ENCODE results near the gene SMURF1.
A peak's percentile ranks its signal among the peaks of the same experiment; 100 is the strongest.

Gene SMURF1

DNA sequence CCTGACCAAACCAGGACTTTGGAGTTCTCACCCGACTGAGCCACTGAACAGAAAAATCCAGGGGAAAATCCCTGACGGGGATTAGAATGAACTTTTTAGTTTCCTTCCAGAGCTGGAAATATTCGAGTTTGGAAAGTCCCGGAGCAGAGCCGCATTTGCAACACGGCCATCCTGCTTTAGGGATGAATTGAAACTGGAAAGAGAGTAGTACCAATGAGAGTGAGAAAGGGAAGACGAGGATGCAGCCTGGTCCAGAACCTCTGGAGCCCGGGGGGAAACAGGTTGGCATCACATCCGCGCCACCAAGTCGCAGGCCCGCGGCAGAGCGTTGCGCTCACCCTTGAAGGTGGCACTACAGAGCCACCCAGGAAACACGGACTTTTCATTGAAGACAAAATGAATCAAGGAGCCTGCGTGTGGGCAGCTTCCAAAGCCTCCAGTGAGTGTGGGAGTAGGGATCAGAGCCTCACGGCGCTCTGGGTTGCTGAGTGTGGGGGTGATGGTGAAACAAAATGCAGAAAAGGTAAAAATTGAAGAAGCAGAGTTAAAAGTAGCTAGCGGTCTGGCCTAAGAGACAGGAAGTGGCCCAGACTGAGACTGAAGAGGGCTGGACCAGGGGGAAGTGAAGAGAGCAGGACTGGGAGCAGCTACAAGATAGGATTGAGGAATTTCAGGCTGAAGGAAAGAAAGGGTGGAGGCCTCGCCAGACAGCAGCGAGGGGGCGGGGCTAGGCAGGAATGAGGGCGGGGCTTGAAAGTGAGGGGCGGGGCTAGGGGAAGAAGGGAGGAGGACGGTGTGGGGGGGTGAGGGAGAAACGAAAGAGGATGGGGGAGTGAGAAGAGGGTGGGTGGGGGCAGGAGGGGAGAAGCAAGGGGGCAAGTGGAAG lies 1.8 kb downstream of the SMURF1 start:
- DNase-seq (ENCODE audit: low read depth): peak; percentile 27

DNA sequence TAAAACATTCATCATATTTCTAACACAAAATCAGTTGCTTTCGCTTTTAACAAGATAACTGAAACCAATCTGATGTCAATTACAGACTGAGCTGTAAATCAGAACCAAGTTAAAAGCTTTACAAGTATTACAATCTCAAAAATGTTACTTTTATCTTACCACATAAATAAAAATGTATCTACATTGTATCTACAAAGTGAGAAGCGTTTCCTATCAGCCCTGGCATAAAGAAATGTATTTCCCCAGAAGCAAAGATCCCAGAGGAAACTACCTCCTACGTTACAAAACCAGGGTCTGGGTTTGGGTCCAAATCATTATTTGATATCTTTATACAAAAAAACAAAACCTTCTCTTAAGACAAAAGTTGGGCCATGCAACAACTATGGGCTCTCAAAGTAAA lies 2.6 kb downstream of the SMURF1 start:
- DNase-seq (ENCODE audit: low read depth): no peak

DNA sequence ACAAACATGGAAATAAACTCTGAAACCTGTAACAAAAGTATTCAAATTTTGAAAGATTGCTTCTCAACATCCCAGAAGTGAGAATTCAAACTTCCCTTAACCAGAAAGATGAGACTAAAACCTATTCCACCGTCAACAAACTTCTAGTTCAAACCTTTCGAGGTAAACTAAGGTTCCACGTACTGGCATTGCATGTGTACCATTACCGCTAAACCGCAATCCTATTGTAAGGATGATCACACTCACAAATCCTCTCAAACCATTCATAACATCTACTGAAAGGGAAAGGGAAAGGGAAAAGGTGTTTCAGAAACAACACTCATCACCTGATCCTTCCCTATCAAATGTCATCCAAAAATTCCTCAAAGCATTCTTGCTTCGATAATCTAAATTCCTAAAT lies 3.1 kb downstream of the SMURF1 start:
- no peak for DNase-seq (ENCODE audit: low read depth)

DNA sequence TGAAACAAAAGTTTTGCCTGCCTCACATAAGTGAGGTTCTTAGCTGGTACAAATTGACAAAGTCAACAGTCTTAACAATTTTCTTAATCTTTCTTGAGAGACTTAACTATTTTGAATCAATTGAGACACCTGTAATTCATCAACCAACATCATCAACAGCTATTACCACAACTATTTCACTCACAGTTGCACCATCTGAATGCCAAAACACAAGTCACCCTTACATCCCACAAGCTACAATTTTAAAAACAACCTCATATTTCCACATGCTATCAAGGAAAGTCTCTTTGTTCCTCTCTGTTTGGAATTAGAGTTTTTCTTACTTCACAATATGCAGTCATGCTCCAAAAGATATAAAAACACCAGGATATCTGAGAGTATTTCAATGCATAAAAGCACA lies 4.9 kb downstream of the SMURF1 start:
- DNase-seq (ENCODE audit: low read depth): no peak

DNA sequence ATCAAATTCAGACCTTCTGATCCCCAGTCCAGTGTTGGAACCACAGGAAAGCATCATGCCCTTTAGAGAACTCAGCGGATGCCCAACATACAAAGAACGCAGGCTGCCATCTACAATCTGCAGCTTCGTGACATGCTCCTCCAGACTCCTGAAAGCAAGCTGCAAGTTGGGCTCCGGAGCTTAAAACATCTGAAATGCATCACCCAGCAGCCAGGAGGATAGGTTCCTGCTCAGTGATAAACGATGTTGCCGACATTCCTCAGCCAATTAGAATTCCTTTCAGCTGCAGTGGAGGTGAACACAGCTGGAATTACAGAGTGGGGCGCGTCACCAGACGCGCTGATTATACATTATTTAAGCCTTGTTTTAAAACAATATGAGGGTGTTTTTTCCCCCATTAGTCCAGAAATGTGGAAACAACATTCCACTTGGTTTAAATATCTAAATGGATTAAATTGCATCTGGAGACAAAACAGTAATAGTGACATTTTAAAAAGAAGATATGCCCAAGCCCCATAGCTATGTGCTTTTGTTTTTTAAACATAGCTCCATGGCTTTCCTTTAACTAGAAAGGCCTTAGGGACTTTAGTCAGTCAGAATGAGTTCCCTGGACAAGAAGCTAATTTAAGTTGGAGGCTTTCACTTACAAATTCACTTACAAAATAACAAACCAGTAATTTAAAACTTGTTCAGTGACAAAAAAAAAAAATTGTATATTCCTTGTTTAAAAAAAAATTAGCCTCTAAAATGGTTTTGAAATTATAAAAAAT lies 6.3 kb downstream of the SMURF1 start:
- no peak for DNase-seq (ENCODE audit: low read depth)

DNA sequence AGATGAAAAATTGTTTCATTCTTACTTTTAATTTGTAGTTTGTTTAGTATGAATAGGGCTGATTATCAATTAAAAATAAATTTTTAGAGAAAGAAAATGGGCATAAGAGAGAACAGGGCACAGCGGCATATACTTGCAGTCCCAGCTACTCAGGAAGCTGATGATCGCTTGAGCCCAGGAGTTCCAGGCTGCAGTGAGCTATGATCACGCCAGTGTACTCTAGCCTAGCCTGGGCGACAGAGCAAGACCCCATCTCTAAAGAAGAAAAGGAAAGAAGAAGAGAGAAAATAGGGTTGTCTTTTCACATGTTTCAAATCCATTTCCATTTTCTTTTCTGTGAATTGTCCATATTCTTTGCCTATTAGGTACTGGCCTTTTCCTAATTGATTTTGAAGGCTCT lies 8.0 kb downstream of the SMURF1 start:
- no peak for DNase-seq (ENCODE audit: low read depth)

DNA sequence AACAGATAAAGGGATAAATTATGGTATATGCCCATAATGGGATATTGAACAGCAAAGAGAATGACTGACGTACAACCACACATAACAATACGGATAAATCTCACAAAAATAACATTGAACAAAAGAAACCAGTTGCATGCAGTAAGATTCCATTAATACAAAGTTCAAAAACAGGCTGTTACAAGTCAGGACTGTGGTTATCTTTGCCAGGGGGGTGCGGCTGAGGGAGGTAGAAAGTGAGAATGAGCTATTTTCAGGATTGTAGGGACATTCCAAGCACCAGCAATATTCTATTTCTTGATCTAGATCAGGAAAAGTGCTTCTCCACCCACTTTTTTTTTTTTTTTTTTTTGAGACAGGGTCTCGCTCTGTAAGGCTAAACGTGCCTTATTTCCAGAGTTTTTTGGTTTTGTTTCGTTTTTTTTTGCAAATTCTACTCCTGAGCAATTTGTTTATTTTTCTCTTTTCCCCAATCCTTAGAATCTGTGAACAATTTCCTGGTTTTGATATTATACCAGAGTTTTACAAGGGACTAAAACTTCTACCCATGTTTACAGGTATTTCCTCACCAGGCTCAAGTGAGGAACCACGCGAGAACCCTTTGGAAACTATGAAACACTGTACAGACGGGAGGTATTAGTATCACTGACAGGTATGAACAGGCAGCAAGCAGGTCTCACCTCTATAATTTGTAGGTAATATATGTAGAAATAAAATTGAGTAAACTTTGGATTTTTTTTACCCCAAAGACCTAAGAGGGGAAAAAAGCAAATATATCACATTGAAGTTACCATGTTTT lies 9.9 kb downstream of the SMURF1 start:
- DNase-seq (ENCODE audit: low read depth): no peak

DNA sequence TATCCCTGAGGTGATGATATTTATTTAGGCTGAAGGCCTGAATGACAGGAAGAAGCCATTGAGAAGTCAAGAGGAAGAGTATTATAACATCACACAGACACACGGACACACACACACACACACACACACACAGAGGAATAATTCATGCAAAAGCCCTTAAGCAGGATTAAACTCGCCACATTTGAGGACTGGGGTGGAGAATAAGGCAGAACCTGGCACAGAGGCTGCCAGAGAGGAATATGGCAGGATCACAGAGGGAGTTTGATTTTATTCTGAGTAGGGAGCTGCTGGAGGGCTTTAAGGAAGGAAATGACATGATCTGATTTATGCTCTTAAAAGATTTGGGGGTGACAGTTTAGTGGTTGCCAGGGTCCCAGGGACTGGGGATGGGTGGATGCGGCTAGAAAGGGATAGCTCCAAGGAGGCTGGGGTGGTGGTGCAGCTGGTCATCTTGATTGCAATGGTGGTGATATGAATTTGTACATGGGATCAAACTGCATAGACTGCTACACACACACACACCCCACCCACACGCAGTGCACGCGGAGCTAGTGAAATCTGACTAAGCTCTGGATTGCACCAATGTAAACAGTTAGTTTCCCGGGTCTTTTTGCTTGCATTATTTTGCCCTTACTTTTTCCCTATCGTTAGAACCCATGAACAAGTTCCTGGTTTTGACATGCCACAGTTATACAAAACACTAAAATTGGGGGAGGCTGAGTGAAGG lies 11.2 kb downstream of the SMURF1 start:
- no peak for DNase-seq (ENCODE audit: low read depth)

DNA sequence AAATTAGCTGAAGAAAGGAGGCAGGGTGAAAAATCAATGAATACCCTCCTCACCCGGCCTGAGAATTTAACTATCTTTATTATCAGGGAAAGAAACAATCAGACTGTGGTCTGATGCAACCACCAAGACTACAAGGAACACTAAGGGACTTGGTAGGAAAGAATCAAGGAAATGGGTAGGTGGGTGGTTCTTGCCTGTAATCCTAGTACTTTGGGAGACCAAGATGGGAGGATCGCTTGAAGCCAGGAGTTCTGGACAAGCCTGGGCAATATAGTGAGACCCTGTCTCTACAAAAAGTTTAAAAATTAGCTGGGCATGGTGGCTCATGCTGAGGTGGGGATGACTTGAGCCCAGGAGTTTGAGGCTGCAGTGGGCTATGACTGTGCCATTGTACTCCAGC lies 12.6 kb downstream of the SMURF1 start:
- DNase-seq (ENCODE audit: low read depth): no peak

DNA sequence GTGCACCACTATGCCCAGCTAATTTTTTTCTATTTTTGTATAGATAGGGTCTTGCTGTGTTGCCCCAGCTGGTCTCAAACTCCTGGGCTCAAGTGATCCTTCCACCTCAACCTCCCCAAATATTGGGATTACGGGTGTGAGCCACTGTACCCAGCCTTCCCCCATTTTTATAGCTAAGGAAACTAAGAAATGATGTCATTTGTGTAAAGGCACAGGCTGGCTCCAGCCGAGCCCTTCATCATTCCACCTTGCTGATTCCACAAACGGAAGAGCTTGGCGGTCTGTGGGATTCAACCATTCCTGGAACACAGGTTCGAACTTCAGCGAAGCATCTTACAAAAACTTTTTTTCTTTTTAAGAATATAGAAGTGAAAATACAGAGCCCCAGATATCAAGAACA lies 14.4 kb downstream of the SMURF1 start:
- no peak for DNase-seq (ENCODE audit: low read depth)

DNA sequence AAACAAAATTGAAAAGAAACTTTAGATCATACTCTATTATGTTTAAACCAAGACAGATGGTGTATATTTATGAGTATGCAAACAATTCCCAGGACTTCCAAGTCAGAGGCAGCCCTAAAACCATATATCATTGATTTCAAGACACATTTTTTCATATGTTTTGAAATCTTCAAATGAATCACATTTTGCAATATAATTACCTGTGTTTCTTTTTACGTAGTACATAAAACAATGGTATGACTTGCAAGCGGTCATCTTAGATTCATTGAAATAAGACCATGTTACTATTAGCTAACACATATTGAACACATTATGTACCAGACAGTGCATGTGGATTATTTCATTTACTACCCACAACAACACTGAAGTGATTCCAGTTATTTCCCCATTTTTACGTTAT lies 14.9 kb downstream of the SMURF1 start:
- DNase-seq (ENCODE audit: low read depth): no peak

DNA sequence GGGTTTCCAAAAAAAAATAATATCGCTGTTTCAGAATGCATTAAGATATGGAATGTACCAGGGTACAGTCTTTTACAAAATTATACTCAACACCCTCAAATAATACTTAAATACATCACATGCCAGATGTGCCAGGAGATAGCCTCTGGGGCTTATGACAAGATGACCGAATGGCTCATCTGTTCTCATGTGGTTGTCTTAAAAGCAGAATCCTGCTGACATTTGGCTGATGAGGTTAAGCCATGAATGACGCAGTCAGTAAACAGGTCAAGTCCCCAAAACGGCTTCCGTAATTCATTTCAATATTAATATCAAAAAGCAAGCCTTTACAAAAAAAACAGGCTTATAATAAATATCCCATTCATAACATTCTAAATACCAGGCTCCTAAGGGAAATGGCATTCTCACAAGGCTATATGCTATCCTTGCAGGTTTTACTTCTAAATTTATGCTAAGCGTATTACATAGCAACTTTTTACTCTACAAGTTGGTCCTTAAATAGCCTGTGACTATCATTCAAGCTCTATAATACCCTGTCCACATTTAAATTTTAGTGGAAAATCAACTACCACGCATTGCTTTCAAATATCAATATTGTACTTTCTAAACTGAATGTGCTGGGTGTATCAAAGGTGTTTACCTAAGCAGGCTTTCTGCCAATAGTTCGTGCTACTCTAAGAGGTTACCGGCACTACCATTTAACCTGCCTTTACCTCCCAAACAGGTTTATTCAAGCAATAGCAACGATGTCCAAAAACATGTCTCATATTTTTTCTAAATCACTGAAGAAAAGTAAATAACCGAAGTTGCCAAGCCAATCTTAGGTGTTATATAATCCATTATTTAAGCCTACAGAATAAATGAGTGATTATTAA lies 15.6 kb downstream of the SMURF1 start:
- DNase-seq (ENCODE audit: low read depth): no peak

DNA sequence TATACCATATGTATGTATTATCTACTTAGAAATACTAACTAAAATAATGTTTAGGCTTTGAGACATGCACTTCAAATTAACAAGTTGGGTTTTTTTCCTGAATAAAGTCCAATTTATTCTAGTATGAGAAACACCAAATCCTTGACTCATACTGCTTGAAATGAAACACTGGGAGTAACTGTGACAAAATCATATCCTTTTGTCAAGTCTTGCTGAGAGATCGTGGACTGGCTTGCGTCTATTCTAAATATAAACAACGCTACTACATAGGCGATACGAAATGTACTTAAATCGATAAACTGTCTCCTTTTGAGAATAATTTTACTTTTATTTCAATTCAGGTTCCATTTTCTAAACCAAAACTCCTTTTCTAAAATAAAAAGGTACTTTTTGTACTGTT lies 16.3 kb downstream of the SMURF1 start:
- DNase-seq (ENCODE audit: low read depth): no peak

DNA sequence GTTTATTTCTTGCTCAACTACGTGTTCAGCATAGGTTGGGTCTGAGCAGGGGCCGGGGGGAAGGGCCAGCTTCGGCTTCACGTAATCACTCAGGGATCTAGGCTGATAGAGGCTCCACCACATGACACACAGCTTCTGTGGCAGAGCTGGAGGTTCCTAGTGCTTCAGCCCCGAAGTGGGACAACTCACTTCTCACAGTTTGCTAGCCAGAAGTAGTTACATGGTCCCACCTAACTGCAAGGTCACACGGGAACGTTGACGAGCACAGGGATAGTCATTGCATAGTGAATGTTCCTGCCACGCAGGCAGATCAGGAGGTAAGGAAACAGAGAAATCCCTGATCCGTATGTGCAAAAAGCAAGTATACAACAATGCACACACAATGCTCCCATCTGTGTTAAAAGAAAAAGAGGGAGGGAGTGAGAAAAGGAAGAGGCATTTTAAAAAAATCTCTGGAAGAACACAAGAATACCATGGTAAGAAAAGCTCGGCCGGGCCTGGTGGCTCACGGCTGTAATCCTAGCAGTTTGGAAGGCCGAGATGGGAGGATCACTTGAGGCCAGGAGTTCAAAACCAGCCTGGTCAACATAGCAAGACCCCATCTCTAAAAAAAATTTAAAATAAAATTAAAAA lies 16.9 kb downstream of the SMURF1 start:
- no peak for DNase-seq (ENCODE audit: low read depth)

DNA sequence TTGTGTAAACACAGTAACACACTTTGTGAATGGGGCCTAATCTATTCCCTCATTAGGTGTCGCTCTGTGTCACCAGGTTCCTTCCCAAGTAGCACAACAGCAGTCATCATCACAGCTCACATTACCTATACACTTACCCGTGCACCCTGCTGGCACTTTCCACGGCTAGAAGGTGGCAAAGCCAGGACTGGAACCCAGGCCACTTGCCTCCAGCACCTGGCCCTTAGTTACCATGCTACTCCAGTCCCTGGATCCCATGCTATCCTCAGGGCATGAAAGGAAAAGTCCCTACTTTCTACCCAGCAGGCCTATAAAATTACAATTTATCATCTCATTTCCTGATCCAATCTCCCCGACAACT lies 18.4 kb downstream of the SMURF1 start:
- DNase-seq (ENCODE audit: low read depth): no peak

DNA sequence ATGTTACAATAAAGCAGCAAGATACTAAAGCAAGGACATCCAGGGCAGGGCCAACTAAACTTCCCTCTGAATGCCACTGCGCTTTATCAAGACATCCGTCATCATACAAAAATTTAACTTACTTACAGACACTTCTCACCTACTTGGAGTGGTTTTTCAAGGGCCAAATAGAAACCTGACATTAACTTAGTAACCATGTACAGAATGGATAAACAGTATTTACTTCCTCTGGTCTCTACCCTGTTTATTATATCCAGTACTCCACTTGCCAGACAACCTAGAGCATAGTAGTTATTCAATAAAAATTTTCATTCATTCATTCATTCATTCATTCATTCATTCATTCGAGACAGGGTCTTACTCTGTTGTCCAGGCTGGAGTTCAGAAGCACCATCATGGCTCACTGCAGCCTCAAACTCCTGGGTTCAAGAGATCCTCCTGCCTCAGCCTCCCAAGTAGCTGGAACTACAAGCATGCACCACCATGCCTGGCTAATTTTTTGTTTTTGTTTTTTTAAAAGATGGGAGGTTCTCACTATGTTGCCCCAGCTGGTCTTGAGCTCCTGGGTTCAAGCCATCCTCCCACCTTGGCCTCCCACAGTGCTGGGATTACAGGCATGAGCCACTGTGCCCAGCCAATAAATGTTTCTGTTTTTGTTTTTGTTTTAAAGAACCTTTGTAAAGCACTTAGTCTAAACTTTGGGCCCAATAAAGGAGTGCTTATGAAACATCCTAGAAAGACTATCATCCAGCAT lies 19.0 kb downstream of the SMURF1 start:
- no peak for DNase-seq (ENCODE audit: low read depth)

DNA sequence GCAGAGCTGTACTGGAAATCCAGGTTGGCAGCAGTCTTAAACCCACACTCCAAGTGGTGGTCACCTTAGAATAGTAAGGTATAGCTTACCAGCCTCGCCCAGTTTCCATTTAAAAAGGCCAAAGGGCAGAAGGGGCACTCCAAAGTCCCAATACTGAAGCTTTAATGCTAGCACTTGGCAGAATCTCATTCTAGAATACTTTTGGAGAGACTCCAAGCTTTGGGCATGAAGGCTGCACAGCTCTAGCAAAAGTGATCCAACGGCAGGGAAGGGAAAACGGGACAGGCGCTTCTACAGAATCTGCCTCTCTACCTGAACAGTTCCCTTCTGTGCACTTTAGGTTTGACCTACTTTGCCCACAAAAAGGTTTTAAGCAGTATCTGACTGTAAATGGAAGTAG lies 19.7 kb downstream of the SMURF1 start:
- DNase-seq (ENCODE audit: low read depth): no peak

DNA sequence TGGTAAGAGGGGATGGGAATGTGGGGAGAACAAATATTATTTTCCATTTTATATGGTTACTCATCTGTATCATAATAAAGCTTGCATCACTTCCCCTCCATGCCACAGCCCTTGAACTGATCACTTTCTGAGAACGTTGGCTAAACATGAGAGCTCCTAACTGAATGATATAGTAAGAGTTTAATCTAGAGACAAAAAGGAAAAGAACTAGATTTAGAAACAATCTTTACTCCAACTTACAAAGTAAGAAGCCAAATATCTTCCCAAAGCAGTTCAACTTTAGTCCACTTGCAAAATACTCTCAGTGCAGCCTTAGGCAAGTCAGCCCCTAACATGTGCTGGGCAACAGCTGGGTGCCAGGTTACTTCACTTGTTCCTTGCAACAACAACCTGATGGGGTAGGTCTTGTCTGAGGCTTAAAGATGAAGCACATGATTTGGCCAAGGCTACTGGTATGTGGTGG lies 20.3 kb downstream of the SMURF1 start:
- DNase-seq (ENCODE audit: low read depth): no peak

DNA sequence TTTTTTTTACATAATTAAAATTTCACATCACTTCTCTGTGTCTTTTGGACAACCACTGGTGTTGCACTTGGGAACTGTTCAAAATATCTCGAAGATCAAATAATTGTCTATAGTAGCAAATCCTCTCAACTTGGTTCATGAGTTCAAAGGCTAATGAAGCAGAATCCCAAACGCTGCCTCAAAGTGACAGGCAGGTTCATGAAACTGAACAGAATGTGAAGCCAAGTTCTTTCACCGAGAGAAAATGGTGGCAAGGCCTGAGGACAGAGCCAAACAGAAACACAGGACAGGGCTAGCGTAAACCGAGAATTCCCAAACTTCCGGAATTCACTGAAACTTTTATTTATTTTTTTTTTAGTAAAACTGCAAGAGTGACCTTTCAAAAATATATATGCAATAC lies 21.1 kb downstream of the SMURF1 start:
- no peak for DNase-seq (ENCODE audit: low read depth)
